Parathyroid adenoma (tissue), 2 donors: Measurements from ENCODE around the gene LAMB1.

Experiments used
- H2AFZ ChIP-seq: fragments of 300-600 bp; sonication (generic); one replicate; pipeline ENCODE4 v1.7.0; 2017; ENCODE audit warnings: antibody characterized with exemption, mild to moderate bottlenecking
- H3K27ac ChIP-seq: fragments of 300-600 bp; sonication (generic); one replicate; pipeline ENCODE4 v1.7.0; 2017
- H3K27me3 ChIP-seq: fragments of 300-600 bp; sonication (generic); one replicate; pipeline ENCODE4 v1.7.0; 2017; ENCODE audit warnings: low read length; ENCODE audit not compliant: control insufficient read depth, insufficient read depth
- H3K36me3 ChIP-seq: fragments of 300-600 bp; sonication (generic); one replicate; pipeline ENCODE4 v1.7.0; 2017; ENCODE audit warnings: low read length; ENCODE audit not compliant: control insufficient read depth, insufficient read depth
- H3K4me1 ChIP-seq: fragments of 300-600 bp; sonication (generic); one replicate; pipeline ENCODE4 v1.7.0; 2017; ENCODE audit warnings: control low read depth
- H3K4me2 ChIP-seq: fragments of 300-600 bp; sonication (generic); one replicate; pipeline ENCODE4 v1.7.0; 2017; ENCODE audit warnings: low read length
- H3K4me3 ChIP-seq: fragments of 300-600 bp; sonication (generic); one replicate; pipeline ENCODE4 v1.7.0; 2017; ENCODE audit warnings: low read depth, low read length
- H3K79me2 ChIP-seq: fragments of 300-600 bp; sonication (generic); one replicate; pipeline ENCODE4 v1.7.0; 2017; ENCODE audit warnings: control low read depth
- H3K9ac ChIP-seq: fragments of 300-600 bp; sonication (generic); one replicate; pipeline ENCODE4 v1.7.0; 2017; ENCODE audit warnings: mild to moderate bottlenecking
- H3K9me3 ChIP-seq: fragments of 300-600 bp; sonication (generic); one replicate; pipeline ENCODE4 v1.7.0; 2017; ENCODE audit warnings: low read length; ENCODE audit not compliant: control insufficient read depth
- CTCF ChIP-seq: fragments of 300-600 bp; sonication (generic); IDR thresholded peaks from one replicate; pipeline ENCODE4 v1.7.0; 2017; ENCODE audit warnings: antibody characterized with exemption, mild to moderate bottlenecking
- donor health status: primary hyperparathyroidism.

Gene LAMB1

GRCh38 chr7:107993891-107994291 lies 9.1 kb downstream of the LAMB1 start:
- Histone ChIP-seq H3K4me3 (no peak overlapping the region), H3K79me2 (no peaks in the 10 kb centered on the region), H3K4me1 (peaks cover 4% of the 10 kb centered on the region)

GRCh38 chr7:107989618-107990373 lies 13.2 kb downstream of the LAMB1 start:
- Histone ChIP-seq H3K27me3 (no peaks in the 10 kb centered on the region), H3K27ac (peak overlapping the region; percentile 16), H3K9ac (no peak overlapping the region), H2AFZ (no peak overlapping the region), H3K4me2 (no peak overlapping the region), H3K36me3 (no peaks in the 10 kb centered on the region), H3K4me1 (no peaks in the 10 kb centered on the region), H3K79me2 (no peaks in the 10 kb centered on the region), H3K9me3 (no peaks in the 10 kb centered on the region), H3K4me3 (no peak overlapping the region)
- TF ChIP-seq CTCF = no peak

More at GRCh38 chr7:107993891-107994291, 9.1 kb downstream of the LAMB1 start:
- no peak overlapping the region for H2AFZ ChIP-seq
- no peak overlapping the region for H3K4me2 ChIP-seq
- no peaks in the 10 kb centered on the region for H3K27me3 ChIP-seq
- no peak overlapping the region for H3K9ac ChIP-seq
- H3K36me3 ChIP-seq = no peaks in the 10 kb centered on the region
- TF ChIP-seq CTCF = no peak
- peak overlapping the region; percentile 4 for H3K27ac ChIP-seq
- no peaks in the 10 kb centered on the region for H3K9me3 ChIP-seq

GRCh38 chr7:107982918-107983389 lies 20.0 kb downstream of the LAMB1 start:
- H3K27ac ChIP-seq = no peak overlapping the region
- H3K9me3 ChIP-seq = no peaks in the 10 kb centered on the region
- no peaks in the 10 kb centered on the region for H3K4me1 ChIP-seq
- H3K79me2 ChIP-seq = no peaks in the 10 kb centered on the region
- no peak overlapping the region for H3K4me3 ChIP-seq
- H3K4me2 ChIP-seq = no peak overlapping the region
- no peaks in the 10 kb centered on the region for H3K36me3 ChIP-seq
- H3K9ac ChIP-seq = no peak overlapping the region
- TF ChIP-seq CTCF = peak; percentile 11
- no peaks in the 10 kb centered on the region for H3K27me3 ChIP-seq
- no peak overlapping the region for H2AFZ ChIP-seq

GRCh38 chr7:107982042-107982840 lies 20.7 kb downstream of the LAMB1 start:
- no peaks in the 10 kb centered on the region for H3K79me2 ChIP-seq
- H2AFZ ChIP-seq = no peak overlapping the region
- no peak for TF ChIP-seq CTCF
- H3K4me3 ChIP-seq = no peak overlapping the region
- no peaks in the 10 kb centered on the region for H3K27me3 ChIP-seq
- H3K4me2 ChIP-seq = no peak overlapping the region
- no peaks in the 10 kb centered on the region for H3K36me3 ChIP-seq
- no peak overlapping the region for H3K9ac ChIP-seq
- H3K4me1 ChIP-seq = no peaks in the 10 kb centered on the region
- H3K9me3 ChIP-seq = no peaks in the 10 kb centered on the region
- H3K27ac ChIP-seq = no peak overlapping the region
